HG03520 (cell line): ENCODE measurements around the gene KCTD17.

ENCODE experiments used
- ATAC-seq: cut with Tn5 transposase; IDR thresholded peaks from one replicate; pipeline ENCODE4 v1.9.1; 2021; ENCODE audit warnings: mild to moderate bottlenecking, moderate library complexity; ENCODE audit not compliant: unreplicated experiment

KCTD17 gene

DNA sequence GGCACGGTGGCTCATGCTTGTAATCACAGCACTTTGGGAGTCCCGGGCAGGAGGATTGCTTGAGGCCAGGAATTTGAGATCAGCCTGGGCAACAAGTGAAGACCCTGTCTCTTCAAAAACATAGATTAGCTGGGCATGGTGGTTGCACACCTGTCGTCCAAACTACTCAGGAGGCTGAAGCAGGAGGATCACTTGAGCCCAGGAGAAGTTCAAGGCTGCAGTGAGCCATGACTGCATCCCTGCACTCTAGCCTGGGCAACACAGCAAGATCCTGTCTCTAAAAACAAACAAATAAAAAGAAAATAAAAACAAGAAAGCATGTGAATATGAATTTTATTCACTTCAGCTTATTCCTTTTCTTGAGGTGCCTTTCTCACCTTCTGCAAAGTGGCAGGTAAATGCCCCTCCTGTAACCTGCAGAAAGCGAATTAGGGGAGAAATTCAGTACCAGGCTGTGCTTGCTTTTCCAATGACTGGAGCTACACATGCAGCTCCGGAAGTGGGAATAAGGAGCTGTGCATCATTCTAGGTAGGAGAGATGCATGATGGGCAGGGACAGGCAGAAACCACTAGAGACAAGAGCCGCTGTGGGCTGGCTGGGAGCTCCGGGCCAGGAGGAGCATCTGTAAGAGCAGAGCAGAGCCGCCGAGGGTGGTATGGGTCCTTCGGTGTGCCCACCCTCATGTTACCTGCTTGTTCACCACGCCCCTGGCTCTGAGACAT is 14.7 kb upstream of the KCTD17 start:
- no peak for ATAC-seq

DNA sequence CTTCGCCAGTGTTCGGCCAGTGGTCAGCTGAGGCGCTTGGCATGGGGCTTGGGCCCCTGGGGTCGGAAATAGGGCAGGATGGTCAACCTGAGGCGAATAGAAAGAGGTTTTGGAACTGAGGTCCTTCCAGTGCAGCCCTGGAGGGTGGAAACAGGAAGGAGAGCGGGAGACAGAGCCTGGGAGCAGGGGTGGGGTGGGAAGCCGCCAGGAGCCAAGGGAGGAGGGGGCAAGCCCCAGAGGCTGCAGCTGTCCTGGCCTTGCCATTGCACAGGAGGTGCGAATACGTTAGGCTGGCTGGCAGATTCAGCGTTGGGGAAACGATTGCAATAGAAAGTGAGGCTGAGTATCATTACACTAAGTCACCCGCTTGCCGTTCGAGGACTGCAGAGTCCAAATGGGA is 13.9 kb upstream of the KCTD17 start:
- ATAC-seq, result no peak

DNA sequence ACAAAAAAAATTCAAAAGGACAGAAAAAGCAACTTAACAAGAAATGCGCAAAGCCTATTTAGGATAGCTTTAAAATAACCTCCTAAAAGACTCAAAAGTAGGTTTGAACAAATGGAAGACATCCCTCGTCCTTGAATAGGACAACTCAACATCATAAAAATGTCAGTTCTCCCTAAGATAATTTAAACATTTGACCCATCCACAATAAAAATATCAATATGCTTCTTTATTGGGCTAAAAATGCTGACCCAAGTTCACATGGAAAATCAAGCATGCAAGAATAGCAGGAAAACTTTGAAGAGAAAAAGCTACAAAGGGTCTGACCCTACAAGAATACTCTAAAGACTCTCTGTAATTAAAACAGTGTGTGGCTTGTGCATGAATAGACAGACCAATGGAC is 12.1 kb upstream of the KCTD17 start:
- no peak for ATAC-seq

DNA sequence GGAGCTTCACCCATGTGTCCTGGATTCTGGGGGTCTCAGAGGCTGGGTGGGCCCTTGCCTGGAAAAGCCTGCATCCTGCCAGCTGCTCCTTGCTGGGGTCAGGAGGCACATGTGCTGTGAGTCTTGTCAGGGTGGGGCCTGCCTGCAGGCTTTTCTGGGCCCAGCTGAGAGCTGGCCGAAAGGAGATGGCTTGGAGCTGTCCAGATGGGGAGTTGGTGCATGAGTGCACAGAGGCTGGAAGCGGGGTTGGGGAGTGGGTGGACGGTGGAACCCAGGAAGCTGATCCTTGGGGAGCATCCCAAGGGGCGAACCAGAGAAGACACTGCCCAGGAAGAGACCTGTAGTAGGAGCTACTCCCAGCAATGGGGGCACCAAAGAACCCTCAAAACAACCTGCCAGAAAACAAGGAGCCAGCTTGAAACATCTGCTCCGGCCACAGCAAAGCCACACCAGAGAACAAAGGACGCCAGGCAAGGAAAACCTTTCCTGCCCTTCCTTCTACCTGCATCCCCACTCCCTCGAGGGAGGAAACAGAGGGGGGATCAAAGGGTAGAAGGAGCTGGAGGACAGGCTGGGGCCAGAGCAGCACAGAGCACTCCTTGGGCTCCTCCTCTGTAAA is 8.2 kb upstream of the KCTD17 start:
- no peak for ATAC-seq

DNA sequence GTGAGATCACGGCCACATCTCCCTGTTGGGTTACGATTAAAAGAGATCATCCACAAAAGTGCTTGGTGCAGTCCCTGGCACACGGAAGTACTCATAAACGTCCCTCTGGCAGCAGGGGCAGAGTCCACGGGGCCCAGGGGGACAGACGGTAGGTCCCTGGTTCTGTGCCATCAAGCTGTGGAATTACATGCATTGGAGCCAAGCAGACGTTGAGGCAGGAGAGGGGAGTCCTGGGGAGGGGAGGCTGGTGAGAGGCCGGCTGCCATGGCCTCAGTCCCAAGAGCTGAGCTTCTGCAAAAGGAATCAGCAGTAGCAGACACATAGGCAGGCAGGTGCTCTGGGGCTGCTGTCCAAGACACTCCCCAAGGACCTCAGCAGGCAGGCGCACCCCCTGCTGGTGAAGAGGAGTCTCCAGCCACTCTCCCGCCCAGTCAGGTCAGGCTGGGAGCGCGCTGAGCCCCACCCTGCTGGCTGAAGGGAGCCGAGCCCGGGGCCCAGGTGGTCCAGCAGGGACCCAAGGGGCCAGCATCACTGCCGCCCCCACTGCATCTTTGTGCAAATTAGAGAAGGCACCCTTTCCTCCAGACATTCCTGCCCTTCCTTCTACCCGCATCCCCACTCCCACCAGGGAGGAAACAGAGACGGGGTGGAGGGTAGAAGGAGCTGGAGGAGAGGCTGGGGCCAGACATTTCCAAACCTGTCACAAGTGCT is 7.6 kb upstream of the KCTD17 start:
- ATAC-seq, result no peak

DNA sequence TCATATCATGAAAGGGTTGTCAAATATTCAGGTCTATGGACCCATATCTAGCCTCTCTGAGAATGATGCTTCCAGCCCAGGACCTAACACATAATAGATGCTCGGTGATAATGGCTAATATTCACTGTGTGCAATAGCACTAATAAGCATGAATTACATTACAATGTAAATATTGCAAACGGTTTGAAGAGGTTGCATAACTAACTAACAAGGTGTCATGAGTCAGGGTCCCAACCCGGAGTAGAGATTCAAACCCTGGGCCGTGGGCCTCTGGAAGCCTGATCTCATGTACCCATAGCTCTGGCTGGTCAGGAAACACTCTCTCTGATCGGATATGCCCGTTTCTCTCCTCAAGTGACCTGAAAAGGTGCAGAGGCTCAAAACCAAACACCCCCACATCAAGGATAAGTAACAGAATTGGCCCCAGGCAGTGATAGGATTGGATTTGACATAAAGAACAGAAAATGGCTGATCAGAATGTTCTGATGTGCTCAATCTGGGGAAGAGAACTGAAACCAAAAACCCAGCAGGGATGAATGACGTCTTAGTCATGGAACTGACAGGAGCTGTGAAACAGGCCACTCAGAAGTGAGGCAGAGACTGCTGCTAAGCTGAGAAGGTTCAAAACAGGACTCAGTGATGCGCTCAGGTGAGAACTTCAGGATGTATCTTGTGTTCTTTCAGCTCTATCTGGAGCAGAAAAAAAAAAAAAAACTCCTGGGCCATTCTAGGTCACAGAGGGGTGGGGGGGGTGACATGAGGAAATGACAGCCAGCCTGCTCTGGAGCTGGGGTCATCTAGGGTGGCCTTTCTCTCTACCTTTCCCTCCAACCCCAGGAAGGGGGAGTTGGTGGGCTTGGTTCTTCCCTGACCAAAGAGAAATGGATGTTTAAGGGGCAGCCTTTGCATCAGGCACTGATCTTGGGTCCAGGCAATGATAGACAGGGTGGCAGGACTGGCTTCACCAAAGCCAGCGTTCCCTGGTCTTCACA is 6.6 kb upstream of the KCTD17 start:
- no peak for ATAC-seq

DNA sequence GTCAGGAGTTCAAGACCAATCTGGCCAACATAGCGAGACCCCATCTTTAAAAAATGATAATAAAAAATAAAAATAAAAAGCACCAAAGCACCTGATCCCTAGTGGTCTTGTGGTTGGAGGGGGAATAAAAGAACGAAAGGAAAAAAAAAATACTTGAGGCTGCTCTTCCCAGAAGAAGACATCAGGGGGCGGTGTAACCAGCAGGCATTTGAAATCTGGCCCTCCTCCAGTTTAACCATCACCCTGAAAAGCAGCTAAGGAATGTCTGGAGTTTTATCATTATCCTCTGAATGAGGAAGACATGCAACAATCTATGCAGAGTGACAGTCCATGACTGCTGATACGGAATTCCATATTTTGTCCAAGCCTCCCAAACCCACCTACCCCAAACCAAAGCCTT is 5.6 kb upstream of the KCTD17 start:
- no peak for ATAC-seq

DNA sequence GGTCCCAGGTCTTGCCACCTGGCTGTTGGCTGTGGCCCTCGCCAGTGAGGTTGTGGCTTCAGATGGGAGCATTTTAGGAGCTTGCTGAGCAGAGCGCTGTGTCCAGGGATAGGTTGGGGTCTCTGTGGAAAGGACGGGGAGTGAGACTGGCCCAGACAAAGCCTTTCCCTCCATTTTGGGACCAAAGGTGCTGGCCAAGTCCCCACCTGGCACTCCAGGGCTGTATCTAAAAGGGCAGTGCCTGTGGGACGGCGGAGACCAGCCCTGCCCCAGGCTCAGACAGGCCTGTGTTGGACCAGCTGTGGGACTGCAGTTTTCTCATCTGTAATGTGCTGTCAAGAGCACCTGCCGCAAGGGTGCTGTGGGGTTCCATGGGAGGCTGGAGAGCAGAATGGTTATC is 5.0 kb upstream of the KCTD17 start:
- ATAC-seq, result no peak

DNA sequence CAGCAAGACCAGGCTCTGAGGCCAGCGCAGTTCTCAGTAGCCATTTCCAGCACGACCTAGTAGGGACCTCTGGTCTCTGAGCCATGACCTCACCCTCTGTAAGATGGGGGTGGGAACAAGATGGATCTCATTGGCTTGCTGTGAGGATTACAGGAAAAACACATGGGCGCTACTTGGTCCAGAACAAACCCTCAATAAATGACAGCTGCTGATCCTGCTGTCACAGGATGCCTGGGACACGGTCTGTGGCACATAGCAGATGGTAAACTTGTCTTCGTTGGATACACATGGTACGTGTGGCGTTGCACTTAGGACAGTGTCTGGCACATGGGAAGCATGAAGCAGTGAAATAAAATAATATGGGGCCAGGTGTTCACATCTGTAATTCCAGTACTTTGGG is 4.5 kb upstream of the KCTD17 start:
- no peak for ATAC-seq

DNA sequence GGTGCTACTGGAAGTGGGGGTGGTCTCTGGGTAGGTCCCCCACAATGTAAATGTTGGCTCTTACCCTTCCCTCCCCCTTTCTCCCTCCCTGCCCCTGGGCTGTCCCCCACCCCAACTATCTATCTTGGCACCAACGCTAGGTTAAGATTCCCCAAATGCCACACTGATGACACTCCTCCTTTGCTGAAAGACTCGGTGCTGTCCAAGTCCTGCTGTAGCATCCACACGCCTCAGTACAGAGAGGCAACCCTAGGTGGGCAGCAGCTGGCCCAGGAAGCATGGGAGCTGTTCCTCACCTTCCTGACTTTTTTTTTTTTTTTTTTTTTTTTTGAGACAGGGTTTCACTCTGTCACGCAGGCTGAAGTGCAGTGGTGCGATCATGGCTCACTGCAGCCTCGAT is 3.4 kb upstream of the KCTD17 start:
- no peak for ATAC-seq

DNA sequence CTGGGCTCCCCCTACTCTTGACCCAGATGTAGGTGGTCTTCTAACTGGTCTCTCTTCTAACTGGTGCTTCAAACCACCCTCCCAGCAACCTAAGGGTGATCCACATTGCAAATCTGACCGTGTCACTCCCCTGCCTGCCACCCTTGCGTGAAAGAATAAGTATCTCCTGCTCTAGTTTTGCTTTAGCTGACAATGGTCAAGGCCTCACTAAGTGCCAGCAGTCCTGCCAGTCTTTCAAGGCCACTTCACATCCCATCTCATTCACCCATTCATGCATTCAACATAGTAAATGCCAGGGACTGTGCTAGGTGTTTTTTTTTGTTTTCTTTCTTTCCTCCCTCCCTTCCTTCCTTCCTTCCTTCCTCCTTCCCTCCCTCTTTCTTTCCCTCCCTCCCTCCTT is 2.3 kb upstream of the KCTD17 start:
- no peak for ATAC-seq

DNA sequence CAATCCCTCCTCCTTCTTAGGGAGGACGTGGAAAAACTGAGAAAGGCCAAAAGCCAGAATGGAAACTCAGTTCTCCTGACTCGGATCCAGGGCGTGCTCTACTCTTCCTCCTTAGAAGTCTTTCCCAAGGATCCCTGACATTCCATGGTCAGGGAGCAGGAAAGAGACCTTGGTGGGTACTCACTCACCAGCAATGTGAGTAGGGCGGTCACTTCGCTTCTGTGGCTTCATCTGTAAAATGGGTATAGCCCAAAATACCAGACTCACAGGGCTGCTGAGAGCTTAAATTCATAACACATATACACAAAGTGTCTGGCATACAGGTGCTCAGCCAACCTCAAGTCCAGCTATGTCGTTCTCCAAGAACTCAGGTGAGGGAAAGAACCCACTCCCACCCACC is 629 bp upstream of the KCTD17 start:
- ATAC-seq, result no peak

DNA sequence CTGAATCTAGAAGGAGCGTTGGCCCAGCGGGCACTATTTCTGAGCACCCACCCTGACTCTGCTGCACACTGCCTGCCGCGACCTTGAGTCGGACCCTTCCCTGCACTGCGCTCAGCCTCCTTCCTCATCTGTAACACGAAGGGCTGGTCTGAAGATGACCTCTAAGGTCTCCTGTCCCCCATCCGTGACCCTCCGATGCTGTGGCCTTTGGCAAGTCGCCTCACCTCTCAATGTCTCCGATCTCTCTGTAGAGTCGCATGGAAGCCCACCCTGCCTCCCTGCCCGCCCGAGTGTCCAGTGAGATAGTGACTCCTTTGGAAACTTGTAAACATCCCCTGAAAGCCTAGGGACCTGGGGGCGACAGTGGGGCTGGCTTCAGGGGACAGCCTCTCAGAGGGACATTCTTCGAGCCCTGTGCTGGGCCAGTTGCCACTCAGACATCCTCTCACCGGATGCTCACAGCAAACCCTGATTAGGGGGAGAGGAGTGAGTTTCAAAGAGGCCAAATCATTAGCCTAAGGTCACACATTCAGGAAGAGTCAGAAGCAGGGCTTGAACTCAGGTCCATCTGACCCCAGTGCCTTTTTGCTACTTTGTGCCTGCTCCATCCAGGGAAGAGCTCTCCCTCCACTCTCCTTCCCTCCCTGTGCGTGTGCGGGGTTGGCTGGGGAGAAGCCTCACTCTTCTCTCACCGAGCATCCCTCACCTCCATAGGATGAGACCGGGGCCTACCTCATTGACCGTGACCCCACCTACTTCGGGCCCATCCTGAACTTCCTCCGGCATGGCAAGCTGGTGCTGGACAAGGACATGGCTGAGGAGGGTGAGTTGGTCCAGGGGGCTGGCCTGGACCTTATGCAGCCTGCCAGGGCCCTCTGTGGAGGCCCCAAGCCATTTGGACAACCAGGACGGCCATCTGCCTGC is 1.1 kb downstream of the KCTD17 start:
- no peak for ATAC-seq

DNA sequence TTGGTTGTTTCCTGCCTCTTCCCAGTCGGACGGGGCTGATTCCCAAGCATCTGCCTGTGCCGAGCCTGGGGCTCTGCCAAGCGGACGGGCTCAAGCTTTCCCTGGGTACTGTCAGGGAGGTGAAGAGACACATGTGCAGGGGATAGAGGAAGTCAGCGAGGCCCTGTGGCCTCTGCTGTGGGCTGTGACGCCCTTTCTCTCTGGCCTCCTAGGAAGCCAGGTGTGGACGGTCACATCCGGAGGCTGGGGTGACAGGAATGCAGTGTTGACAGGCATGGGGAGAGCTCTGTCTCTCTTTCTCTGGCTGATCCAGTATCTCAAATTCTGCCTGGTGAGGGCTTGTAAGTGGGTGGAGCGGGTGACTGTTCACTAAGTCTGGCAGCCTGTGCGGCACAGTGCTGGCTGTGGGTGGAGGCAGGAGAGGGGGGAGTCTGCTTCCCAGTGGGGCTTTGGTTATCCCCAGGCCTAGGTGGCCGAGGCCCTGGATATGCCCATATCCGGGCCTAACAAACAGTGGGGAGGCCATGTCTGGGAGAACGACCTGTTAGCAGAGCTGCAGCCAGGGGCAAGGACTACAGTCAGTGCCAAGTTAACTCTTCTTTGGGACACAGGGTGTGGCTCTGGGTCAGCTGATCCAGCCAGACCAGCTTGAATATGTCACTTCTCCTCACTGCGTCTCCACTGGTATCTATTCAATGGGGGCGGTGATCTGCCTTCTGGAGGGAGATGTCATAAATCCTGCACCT is 1.9 kb downstream of the KCTD17 start:
- no peak for ATAC-seq

DNA sequence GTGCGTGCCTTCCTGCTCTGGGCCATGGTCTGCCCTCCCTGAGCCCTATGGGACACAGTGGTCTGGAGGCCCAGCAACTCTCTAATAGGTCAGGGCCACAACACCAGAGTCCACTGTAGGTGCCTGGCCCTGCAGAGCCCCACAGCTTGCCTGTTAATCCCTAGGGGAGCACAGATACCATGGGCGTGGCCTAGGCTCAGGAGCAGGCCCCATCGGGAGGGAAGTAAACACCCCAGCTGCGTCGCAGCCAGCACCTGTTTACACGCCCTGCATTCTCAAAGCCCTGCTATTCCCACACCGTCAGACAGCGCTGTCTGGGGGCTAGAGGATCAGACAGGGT is 2.5 kb downstream of the KCTD17 start:
- ATAC-seq, result no peak

DNA sequence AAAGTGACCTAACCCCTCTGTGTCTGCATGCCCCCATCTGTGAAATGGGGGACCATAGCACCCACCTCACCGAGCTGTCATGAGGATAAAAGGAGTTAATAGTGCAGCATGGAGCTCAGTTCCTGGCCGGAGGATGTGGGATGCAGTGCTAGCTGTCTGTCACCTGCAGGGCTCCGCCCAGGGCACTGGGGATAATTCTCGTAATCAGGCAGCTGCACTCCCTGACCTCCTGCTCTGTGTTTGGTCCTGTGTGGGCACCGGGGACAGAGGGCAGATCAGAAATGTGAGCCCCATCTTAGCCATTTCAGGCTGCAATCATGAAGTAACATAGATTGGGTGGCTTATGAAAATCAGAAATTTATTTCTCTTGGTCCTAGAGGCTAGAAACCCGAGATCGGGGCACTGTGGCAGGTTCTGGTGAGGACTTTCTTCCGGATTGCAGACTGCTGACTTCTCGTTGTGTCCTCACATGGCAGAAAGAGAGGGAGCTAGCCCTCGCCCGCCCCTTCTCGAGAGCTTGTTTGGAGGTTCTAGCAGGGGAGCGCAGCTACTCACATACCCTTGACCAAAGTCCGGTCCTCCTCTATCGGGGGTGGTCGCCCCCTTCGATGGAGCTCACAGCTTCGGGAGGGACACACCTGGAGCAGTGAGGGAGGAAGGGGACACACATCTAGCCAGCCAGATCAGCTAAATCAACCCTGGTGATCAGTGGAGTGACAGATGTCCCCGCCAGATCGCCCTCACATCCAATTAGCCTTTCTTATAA is 3.2 kb downstream of the KCTD17 start:
- ATAC-seq, result no peak

DNA sequence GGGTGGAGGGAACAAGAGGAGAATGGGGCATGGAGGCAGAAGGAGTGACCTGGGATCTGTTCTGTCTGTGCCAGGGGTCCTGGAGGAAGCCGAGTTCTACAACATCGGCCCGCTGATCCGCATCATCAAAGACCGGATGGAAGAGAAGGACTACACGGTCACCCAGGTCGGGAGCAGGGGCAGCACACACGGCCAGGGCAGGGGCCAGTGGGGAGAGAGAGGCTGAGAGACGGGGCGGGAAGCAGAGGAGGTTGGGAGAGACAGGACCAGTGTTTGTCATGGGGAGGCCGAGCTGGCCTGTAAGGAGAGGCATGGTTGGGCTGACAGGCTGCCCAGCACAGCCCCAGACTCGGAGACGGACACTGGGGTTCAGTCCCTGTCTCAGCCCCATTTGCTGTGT is 4.7 kb downstream of the KCTD17 start:
- no peak for ATAC-seq

DNA sequence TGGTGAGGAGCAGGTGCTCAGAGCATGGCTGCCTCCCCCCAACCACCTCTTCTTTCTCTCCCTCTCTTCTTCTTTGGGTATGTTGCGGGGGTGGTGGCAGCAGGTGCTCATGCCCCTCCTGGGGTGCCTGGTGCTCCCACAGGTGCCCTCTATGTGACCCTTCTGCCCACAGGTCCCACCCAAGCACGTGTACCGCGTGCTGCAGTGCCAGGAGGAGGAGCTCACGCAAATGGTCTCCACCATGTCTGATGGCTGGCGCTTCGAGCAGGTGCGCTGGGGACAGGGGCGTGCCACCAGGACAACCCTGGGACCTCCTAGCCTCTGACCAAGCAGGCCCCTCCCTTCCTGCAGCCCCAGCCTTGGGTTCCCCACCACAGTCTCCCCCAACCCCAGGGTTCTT is 5.7 kb downstream of the KCTD17 start:
- no peak for ATAC-seq
